Embryonic facial prominence (tissue), 1 donor: ENCODE results near the gene OCLN.
"Not testable (repeated sequence)": the region's sequence is repeated elsewhere in the genome, so short reads cannot be mapped to it uniquely, and the experiment has no call there.

ENCODE experiments used
- DNase-seq: peaks from one replicate; pipeline ENCODE4 v3.0.0-alpha.2; 2016; ENCODE audit errors: extremely low spot score

Gene OCLN

DNA sequence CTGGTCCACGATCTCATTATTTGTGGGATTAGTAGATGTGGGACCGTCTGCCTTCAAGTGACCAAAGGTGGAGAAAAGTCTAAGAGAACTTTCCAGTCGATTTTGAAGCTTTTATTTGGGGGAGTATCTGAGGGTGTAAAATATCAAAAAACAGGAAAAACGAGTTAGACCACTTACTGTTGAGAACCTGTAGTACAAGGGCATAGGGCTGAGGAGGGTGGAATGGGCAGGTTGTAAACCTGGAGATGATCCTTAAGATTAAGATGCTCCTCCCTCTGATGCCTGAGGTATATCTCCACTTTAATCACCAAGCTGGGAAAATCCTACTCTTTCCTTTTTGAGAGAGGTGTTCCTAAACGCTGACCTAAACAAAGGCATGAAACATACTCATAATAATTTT, 35.4 kb downstream of the OCLN start:
- DNase-seq = no peak

DNA sequence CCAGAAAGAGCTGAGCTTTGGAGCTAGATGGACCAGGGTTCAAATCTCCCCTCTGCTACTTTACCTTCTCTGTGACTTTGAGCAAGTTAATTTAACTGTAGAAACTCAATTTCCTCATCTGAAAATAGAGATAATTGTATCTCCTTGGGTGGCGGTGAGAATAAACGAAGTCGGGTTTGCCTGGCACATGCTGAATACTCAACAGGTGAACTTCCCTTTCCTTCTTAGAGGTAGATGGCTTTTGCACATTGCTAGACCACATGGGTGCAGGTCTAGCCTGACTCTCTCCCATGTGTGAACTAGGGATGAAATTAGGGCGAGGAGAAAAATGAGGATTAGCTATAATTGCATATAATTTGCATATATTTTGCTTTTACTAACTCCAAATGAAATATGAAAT, 36.0 kb downstream of the OCLN start:
- no peak for DNase-seq

DNA sequence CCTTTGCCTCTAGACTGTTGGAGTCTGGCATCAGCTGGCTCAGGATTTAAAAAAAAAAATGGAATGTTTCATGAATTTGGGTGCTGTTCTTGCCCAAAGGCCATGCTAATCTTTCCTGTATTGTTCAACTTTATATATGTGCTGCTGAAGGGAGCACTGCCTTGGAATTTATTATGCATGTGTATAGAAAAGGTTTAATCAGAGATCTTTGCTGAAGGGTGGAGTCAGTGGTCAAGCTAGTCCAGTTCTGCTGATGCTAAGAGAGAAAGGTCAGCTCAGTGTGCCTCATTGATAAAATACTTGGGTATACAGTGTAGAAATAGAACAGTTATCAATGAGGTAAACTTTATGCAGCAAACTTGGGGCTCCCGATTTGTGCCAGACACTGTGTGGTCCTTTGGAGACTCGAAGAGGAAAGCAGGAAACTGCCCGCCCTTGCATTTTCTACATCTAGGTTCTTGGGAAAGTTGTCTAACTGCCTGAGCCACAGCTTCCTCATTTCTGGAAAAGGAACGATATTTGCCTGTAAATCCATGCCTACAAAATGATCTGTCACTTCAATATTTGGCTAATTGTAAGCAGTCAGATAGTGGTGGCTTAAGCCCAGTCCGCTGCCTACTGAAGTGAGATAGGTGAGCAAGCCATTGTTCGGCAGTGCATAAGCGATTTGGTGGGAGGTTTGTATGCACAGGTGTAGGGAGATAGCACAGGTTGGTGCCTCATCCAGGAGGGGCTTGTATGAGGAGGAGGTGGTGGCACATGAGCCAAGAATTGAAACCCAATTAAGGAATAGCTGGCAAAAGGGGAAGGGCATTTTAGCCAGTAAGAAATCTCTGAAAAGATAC, 38.2 kb downstream of the OCLN start:
- DNase-seq = no peak

DNA sequence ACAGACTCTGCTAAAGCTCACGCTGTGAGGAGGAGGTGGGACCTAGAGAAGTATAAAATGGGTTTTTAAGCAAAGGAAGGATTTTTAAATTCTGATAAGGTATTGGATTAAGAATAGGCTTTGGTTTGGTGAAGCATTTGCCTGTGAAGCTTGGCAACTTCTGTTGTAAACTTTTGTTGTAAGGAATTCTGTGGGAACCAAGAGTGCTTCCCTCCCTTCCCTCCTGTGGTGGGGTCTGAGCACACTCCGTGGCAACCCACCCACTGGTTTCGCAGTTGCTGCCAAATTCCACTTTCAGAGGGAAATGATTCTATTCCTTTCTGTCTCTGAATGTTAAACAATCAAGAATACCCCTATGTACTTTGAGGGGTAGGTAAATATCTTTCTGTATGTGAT, 38.8 kb downstream of the OCLN start:
- no peak for DNase-seq

DNA sequence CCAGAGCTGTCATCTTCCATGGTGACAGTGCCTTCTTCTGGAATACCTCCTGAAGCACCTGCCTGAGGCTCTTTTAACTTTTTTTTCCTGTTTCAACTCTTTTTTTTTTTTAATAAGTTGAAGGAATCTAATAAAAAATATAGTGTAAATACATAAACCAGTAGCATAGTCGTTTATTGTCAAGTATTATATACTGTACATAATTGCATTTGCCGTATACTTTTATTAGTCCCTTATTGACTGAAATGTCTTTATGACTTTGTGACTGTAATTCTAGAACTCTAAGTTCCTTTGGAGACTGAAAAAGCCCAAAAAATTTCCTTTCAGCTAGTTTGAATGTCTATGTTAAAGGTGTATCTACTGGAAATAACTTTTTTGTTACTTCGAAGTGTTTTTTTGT, 45.3 kb downstream of the OCLN start:
- not testable (repeated sequence) for DNase-seq

DNA sequence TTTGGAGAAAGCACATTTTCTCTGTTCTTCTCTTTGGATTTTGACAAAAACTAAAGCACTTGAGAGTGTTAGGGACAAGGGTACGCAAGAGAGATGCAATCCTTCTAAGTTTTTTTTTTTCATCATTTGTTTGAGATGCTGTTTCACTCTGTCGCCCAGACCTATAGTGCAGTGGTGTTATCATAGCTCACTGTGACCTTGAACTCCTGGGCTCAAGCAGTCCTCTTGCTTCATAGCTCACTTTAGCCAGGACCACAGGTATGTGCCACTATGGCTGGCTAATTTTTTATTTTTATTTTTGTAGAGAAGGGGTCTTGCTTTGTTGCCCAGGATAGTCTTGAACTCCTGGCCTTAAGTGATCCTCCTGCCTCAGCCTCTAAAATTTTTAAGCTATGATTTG, 46.1 kb downstream of the OCLN start:
- DNase-seq = not testable (repeated sequence)

DNA sequence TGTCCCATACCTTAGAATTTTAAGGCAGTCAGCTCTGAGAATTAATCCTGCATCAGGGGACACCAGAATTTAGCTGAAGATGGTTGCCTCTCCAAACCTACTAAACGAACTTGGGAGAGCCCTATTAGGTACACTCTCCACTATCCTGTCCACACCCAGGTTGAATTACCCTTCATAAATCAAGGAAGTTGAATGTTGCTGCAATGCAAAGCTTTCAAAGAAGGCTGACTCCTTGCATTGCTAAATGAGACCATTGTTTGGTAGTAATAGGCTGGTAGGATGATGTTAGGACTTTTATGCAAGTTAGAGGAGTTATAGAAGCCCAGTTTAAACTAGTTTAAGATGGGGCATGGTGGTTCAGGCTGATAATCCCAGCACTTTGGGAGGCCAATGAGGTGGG, 48.8 kb downstream of the OCLN start:
- DNase-seq = not testable (repeated sequence)

DNA sequence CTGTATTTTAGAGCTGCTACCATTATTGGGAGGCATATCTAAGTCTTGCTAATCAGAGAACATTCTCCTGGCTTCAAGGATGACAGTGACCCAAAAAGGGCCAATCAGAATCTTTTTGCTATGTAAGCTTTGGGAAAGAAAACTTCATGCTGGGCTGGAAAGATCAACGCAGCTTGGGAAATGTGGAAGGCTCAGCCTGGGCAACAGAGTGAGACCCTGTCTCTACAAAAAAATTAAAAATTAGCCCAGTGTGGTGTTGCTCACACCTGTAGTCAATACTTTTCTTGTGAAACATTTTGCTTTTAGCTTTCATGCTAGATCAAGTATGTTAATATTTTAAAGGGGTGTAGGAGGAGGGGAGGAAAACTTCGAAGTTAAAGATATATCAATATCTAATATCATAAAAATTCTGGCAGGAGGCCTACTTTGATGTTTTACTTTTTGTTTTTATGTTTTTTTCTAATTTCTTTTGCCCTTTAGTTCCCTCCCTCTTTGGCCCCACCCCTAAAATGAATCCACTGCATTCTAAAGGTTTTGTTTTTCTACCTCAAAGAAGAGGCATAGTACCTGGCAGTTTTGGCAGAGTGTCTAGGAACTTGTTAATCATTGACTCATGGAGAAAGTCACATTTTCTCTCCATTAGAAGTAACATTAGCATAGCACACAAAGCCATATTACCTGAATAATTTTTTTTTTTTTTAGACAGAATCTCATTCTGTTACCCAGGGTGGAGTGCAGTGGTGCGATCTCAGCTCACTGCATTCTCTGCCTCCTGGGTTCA, 50.4 kb downstream of the OCLN start:
- DNase-seq = not testable (repeated sequence)

DNA sequence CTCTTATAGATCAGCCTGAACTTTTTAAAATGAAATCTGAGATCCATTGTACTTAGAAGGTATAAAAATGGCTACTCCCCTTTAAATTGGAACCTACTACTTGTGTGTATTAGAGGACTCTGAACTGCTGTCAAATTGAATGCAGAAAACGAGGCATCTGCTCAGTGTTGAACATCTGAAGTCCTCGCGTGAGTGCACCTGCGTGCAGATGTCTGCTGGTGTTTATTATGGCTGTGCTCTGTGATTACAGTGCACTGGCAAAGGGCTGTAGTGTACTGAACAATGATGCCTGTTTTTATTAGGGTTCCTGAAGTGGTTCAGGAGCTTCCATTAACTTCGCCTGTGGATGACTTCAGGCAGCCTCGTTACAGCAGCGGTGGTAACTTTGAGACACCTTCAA, 52.0 kb downstream of the OCLN start:
- DNase-seq = not testable (repeated sequence)

DNA sequence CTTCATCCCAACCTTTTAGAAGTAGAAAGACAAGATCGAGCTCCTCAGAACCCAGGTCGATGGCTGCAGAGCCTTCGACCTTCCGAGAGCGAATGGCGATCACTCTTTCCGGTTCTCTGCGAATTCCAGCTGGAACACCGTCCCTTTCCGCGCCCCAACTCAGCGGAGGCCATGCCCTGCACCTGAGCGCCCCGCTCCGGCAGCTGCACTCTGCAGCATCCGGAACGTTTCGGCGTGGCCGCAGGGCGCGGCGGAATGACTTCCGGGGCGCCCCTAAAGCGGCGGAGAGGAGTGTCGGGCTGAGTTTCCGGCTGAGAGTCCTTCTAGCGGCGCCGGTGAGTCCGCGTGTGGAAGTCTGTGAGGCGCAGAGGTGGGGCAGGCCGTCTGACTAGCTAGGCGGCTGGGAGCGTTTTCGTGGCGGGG, 67.3 kb downstream of the OCLN start, which contains the start of gene GTF2H2C:
Gene GTF2H2C (plus strand): TSS at position 284 of the 423 bp plus-strand sequence. CDS start 4,942 bp downstream, outside the sequence.
- DNase-seq = peak; percentile 53

DNA sequence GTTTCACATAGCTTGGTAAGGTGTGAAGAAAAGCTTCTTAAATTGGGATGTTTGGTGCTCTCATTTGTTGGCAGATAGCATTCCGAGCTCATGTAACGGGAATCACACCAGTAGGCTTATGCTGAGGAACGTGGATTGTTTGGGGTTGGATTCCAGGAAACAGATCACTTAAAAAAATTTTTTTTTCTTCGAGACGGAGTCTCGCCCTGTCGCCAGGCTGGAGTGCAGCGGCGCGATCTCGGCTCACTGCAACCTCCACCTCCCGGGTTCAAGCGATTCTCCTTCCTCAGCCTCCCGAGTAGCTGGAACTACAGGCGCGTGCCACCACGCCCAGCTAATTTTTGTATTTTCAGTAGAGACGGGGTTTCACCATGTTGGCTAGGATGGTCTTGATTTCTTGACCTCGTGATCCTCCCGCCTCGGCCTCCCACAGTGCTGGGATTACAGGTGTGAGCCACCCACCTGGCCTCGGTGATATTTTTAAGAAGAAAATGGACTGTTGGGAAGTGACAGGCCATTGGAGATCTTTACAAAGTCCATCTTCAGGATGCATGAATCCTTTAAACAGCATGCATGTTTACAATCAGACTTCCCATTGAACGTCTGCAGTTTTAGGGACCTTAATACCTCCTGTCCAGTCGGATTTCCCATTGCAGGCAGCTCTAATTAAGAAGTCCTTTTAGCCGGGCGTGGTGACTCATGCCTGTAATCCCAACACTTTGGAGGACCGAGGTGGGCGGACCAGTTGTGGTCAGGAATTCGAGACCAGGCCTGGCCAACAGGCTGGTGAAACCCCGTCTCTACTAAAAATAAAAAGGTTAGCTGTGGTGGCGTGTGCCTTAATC, 68.2 kb downstream of the OCLN start:
- DNase-seq = not testable (repeated sequence)

DNA sequence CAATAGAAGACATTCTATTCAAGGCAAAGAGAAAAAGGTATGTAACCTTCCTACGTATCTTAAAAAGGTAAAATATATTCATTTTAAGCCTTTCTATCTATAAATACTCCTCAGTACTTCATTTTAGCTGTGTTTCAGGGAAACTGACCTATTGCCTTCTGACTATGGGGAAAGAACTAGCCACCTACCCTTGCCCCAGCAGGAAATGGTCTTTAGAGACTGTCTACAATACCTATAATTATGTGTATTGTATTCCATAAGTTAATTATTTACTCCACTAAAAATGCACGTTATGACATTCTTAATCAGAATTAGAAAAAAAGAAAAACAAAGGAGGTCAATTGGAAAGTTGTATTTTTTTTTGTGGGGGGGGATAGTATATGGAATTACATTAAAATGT, 73.6 kb downstream of the OCLN start:
- DNase-seq = not testable (repeated sequence)

DNA sequence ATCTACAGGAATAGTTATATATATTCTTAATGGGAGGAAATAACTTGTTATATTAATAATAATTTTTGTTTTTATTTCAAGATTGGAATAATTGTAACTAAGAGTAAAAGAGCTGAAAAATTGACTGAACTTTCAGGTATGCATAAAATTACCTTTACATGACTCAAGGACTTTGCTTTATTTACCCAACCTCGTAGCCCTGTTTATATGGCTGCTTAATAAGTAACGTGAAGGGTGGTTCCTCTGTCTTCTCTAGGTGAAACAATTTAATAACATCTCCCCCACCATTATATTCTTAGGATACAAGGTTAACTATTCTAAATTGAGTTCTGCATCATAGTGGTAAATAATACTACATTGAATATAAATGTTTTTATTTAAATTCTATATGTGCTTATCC, 75.5 kb downstream of the OCLN start:
- not testable (repeated sequence) for DNase-seq

DNA sequence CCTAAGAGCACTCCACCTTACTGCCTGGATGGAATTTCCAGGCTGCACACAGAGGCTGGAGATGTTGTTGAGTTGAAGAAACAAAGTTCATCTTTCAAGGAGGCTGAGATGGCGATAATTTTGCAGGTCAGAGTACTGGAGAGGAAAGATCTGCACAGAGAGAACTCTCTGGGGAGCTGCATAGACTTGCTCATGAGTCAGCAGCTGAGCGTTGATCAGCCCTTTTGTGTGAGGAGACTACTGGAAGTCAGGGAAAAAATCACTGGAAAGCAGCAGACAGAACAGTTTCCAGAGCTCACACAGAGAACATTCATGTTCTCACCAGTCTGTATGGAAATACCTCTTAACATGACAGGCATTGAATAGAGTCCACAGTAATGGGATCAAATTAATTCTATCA, 90.8 kb downstream of the OCLN start:
- not testable (repeated sequence) for DNase-seq

DNA sequence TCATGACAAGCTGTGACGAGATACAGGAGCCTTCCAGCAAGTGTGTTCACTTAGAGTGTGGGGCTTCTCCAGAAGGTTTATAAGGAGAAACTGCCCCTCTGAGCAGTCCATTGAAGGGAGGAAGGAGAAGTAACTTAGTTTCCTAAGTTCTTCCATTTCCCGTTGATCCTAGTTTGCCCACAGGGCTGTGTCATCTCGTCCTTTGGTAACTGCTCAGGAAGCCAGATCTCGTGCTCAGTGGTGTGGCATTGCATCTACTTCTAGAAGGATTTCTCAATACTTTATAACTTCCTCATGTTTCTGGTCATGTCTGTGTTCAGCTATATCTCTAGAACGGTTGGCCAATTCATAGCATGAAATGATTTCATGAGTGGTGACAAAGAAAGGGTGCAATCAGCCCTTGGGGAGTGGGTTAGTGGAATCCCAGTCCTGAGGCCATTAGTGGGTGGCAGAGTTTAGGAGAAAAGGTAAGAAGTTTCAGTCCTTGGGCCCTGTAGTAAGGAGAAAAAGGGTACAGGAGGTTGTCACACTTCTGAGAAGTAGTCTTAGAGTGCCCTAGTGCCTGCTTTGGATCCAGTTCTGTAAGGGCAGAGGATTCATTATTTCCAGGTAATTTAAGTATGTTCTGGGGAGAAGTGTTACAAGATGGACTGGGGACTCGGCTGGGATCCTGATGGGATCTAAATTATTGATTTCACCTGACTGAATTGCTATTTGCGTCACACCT, 103.7 kb downstream of the OCLN start:
- not testable (repeated sequence) for DNase-seq

DNA sequence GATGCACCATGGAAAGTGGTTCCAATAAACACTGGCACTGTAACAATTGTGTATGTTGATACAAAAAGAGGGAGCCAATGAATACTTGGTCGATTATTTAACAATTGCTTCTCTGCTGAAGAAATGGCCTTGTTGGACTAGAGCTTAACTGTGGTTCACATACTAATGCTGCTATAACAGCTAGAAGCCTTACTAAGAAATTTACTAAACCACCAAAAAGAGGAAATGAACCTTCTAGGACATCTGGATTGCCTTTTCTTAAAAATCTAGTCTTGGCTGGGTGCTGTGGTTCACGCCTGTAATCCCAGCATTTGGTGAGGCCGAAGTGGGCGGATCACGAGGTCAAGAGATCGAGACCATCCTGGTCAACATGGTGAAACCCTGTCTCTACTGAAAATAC, 109.4 kb downstream of the OCLN start:
- not testable (repeated sequence) for DNase-seq

DNA sequence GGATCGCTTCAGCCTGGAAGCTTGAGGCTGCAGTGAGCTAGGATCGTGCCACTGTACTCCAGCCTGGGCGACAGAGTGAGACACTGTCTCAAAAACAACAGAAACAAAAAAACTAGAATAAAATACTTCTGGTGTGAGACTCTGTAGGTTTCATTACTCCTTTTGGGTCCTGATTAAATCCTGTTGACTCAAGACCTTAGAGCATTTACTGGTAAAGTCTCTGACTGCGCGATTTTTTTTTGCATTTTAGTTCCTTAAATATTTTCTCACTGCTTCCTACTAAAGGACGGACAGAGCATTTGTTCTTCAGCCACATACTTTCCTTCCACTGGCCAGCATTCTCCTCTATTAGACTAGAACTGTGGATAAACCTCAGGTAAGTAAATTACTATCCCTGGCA, 114.2 kb downstream of the OCLN start:
- DNase-seq = not testable (repeated sequence)
